GM23338 (cell line): ENCODE measurements around the gene ADCK2. TPM values are rescaled to one million over a fixed set of nuclear protein-coding genes. Genes with fewer than 3 reads are reported as not detected.

Experiments used
- ATAC-seq: fragments of 200-7000 bp; cut with Tn5 transposase; 3 replicates; pipeline ENCODE4 v1.9.1; 2020
- DNase-seq: peaks from one replicate; pipeline ENCODE4 v3.0.0-alpha.2; 2015; ENCODE audit warnings: low spot score
- H2AFZ ChIP-seq: fragments of 200-600 bp; sonication (generic); 2 replicates; pipeline ENCODE4 v1.8.0; 2016; ENCODE audit warnings: antibody characterized with exemption, mild to moderate bottlenecking, moderate library complexity
- H3F3A ChIP-seq: fragments of 200-600 bp; sonication (generic); replicated peaks from 2 replicates; pipeline ENCODE4 v1.8.0; 2017; ENCODE audit warnings: antibody characterized with exemption, mixed run types, low read depth
- H3K27ac ChIP-seq: fragments of 200-600 bp; sonication (generic); 2 replicates; pipeline ENCODE4 v1.6.1; 2016; ENCODE audit warnings: low read depth
- H3K27me3 ChIP-seq: fragments of 200-600 bp; sonication (generic); 2 replicates; pipeline ENCODE4 v1.8.0; 2016; ENCODE audit warnings: mild to moderate bottlenecking, mixed run types, moderate library complexity; ENCODE audit not compliant: insufficient read depth
- H3K36me3 ChIP-seq: fragments of 200-600 bp; sonication (generic); 2 replicates; pipeline ENCODE4 v1.8.0; 2016; ENCODE audit warnings: mild to moderate bottlenecking; ENCODE audit not compliant: insufficient read depth
- H3K4me1 ChIP-seq: fragments of 200-600 bp; sonication (generic); 2 replicates; pipeline ENCODE4 v1.8.0; 2016; ENCODE audit warnings: mild to moderate bottlenecking, moderate library complexity; ENCODE audit not compliant: insufficient read depth
- H3K4me2 ChIP-seq: fragments of 200-600 bp; sonication (generic); 2 replicates; pipeline ENCODE4 v1.7.1; 2017; ENCODE audit warnings: mixed run types
- H3K4me3 ChIP-seq: fragments of 200-600 bp; sonication (generic); 2 replicates; pipeline ENCODE4 v1.6.1; 2016; ENCODE audit warnings: mixed run types
- H3K79me2 ChIP-seq: fragments of 200-600 bp; sonication (generic); replicated peaks from 2 replicates; pipeline ENCODE4 v1.8.0; 2017; ENCODE audit warnings: mild to moderate bottlenecking; ENCODE audit not compliant: insufficient read depth
- H3K9me2 ChIP-seq: fragments of 200-600 bp; sonication (generic); 2 replicates; pipeline ENCODE4 v1.8.0; 2017; ENCODE audit not compliant: insufficient read depth
- H4K20me1 ChIP-seq: fragments of 200-600 bp; sonication (generic); replicated peaks from 2 replicates; pipeline ENCODE4 v1.8.0; 2017; ENCODE audit warnings: mild to moderate bottlenecking; ENCODE audit not compliant: insufficient read depth
- H3K27ac Mint-ChIP-seq: 2 replicates; pipeline ENCODE4 v1.8.0; 2020; ENCODE audit warnings: inconsistent platforms, mild to moderate bottlenecking, moderate library complexity, mixed read lengths
- H3K27me3 Mint-ChIP-seq: 3 replicates; pipeline ENCODE4 v1.8.0; 2022; ENCODE audit warnings: low read depth, mild to moderate bottlenecking, moderate library complexity, mixed read lengths, inconsistent platforms; ENCODE audit not compliant: insufficient read depth, poor library complexity
- H3K36me3 Mint-ChIP-seq: 3 replicates; pipeline ENCODE4 v1.8.0; 2021; ENCODE audit warnings: low read depth, mild to moderate bottlenecking, inconsistent platforms, moderate library complexity, mixed read lengths
- H3K4me1 Mint-ChIP-seq: 3 replicates; pipeline ENCODE4 v1.8.0; 2020; ENCODE audit warnings: mild to moderate bottlenecking, inconsistent platforms, mixed read lengths
- H3K4me3 Mint-ChIP-seq: 3 replicates; pipeline ENCODE4 v1.8.0; 2021; ENCODE audit warnings: moderate library complexity, mild to moderate bottlenecking, inconsistent platforms, mixed read lengths
- H3K9me3 Mint-ChIP-seq: 3 replicates; pipeline ENCODE4 v1.8.0; 2020; ENCODE audit warnings: moderate library complexity, mild to moderate bottlenecking, inconsistent platforms, mixed read lengths
- EZH2 ChIP-seq: fragments of 200-600 bp; sonication (generic); IDR thresholded peaks from one replicate; pipeline ENCODE4 v1.8.0; 2017; ENCODE audit warnings: antibody characterized with exemption, mild to moderate bottlenecking, low read depth; ENCODE audit not compliant: unreplicated experiment
- JUNB ChIP-seq: IDR thresholded peaks from one replicate; pipeline ENCODE4 v1.6.1; 2016; ENCODE audit warnings: antibody characterized with exemption; ENCODE audit not compliant: unreplicated experiment
- POLR2AphosphoS5 ChIP-seq: IDR thresholded peaks from 2 replicates; pipeline ENCODE4 v1.6.1; 2016; ENCODE audit warnings: antibody characterized with exemption, low read depth
- STAT1 ChIP-seq: IDR thresholded peaks from one replicate; pipeline ENCODE4 v1.6.1; 2016; ENCODE audit warnings: antibody characterized with exemption; ENCODE audit not compliant: unreplicated experiment
- ZNF114 ChIP-seq: fragments of 250-450 bp; sonication (Bioruptor Pico); IDR thresholded peaks from 2 replicates; pipeline ENCODE4 v1.5.0; 2020; ENCODE audit warnings: mild to moderate bottlenecking, moderate library complexity
- ZNF462 ChIP-seq: fragments of 250-450 bp; sonication (Bioruptor Pico); IDR thresholded peaks from 2 replicates; pipeline ENCODE4 v1.5.0; 2020; ENCODE audit warnings: mild to moderate bottlenecking, moderate library complexity
- polyA plus RNA-seq: library from polyadenylated mRNA; unstranded; fragments of >200 nt; fragmentation: Nextera tagmentation; extraction: Ambion mirVana; gene quantifications from 2 replicates; pipeline ENCODE4 v1.2.1, GENCODE V29; 2016
- total RNA-seq: library from RNA; depleted of rRNA; stranded (reverse); fragments of >200 nt; shearing (Covaris generic); gene quantifications from 2 replicates; pipeline ENCODE4 v1.2.3, GENCODE V29; 2014

Gene ADCK2
- total and polyA plus RNA-seq, 2 experiments from 2014 or later: 4.7 to 14.4 TPM

DNA sequence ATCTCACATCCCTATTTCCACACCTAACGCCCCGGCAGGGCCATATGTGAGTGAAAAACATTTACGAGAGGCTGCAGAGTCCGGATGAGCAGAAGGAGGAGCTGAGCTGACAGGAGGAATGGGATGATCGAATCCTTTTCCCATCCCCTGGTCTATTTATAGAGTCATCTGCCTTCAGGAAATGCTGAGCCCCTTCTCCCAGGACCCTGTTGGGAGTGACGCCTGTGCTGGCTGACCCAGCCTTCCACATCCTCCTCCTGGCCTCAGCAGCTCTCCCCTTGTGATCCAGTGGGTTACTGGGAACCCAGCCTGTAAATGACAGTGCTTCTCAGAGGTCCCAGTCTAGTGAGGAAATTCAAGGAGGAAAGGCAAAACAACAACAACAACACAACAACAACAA lies 48.8 kb upstream of the ADCK2 start (continued):
- TF ChIP-seq ZNF114: no peak
- no peak for TF ChIP-seq STAT1
- TF ChIP-seq ZNF462 (CRISPR knock-in tag): no peak
- no peak for TF ChIP-seq EZH2
- no peak for TF ChIP-seq POLR2AphosphoS5
- TF ChIP-seq JUNB: no peak

DNA sequence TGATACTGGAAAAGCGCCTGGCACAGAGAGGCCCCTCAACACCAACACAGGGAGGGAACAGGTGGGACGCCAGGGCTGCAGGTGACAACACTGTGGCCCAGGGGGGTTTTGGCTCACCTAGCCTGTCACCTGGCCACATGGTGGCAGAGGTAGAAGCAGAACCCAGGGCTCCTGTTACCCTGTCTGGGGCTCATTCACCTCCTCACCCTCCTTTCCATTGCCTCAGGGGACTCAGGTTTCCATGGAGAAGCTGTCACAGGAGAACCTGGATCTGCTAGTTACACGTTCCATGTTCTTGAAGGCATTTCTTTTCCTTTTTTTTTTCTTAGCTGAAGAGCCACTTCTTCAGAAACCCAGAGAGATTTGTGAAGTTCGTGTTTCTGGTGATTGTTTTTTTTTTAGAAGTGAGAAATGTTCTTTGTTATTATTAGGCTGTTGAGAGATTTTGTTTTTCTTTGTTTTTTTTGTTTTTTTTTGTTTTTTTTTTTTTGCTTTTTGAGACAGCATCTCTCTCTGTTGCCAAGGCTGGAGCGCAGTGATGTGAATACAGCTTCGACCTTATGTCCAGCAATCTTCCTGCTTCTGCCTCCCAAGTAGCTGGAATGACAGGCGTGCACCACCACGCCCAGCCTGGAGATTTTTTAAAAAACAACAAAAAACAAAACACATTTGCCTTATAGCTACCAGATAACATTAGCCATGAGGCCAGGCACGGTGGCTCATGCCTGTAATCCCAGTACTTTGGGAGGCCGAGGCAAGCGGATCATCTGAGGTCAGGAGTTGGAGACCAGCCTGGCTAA lies 48.2 kb upstream of the ADCK2 start:
- Histone ChIP-seq H3K79me2 (peaks cover 4% of the 10 kb centered on the region; the same call in 1 of the 2 replicates), H3K4me2 (no peak overlapping the region), H3K36me3 (no peaks in the 10 kb centered on the region), H2AFZ (no peak overlapping the region), H3F3A (no peaks in the 10 kb centered on the region), H3K27ac (peak overlapping the region; percentile 80; the same call in 1 of the 2 replicates), H3K4me1 (peaks cover 12% of the 10 kb centered on the region), H3K4me3 (no peak overlapping the region), H3K9me2 (no peaks in the 10 kb centered on the region), H4K20me1 (no peaks in the 10 kb centered on the region), H3K27me3 (no peaks in the 10 kb centered on the region)
- Mint-ChIP-seq H3K4me1 (peaks cover 24% of the 10 kb centered on the region), H3K9me3 (no peaks in the 10 kb centered on the region), H3K36me3 (no peaks in the 10 kb centered on the region), H3K4me3 (no peak overlapping the region), H3K27ac (peak overlapping the region; percentile 25), H3K27me3 (peaks cover 14% of the 10 kb centered on the region)
- ATAC-seq (peak; percentile 66), DNase-seq (peak; percentile 53)
- no peak for TF ChIP-seq ZNF462 (CRISPR knock-in tag)
- TF ChIP-seq JUNB: no peak
